OCI-LY3 (cell line): ENCODE results near the gene CASS4.

Experiments used
- H2AFZ ChIP-seq: fragments of 200-600, 300-600 bp; shearing (Covaris generic); 2 replicates; pipeline ENCODE4 v1.6.0; 2014; ENCODE audit warnings: antibody characterized with exemption, low read depth, low read length
- H3K27ac ChIP-seq: fragments of 200-600, 300-600 bp; sonication (generic); 2 replicates; pipeline ENCODE4 v1.5.1; 2014; ENCODE audit warnings: mild to moderate bottlenecking, low read length, moderate library complexity, mixed read lengths
- H3K27me3 ChIP-seq: fragments of 200-600, 300-600 bp; sonication (generic); 2 replicates; pipeline ENCODE4 v1.6.1; 2014; ENCODE audit warnings: low read depth, low read length, mixed read lengths
- H3K36me3 ChIP-seq: fragments of 200-600, 300-600 bp; sonication (generic); replicated peaks from 2 replicates; pipeline ENCODE3; 2014; ENCODE audit warnings: low read depth, low read length, mixed read lengths
- H3K4me1 ChIP-seq: fragments of 300-600, 200-600 bp; sonication (generic); 2 replicates; pipeline ENCODE4 v1.6.1; 2014; ENCODE audit warnings: low read length, mixed read lengths
- H3K4me2 ChIP-seq: fragments of 200-600, 300-600 bp; sonication (generic); 2 replicates; pipeline ENCODE4 v1.6.1; 2014; ENCODE audit warnings: low read length, mixed read lengths
- H3K4me3 ChIP-seq: fragments of 300-600, 200-600 bp; sonication (generic); 2 replicates; pipeline ENCODE4 v1.5.1; 2014; ENCODE audit warnings: antibody characterized with exemption, mild to moderate bottlenecking, low read length, moderate library complexity
- H3K79me2 ChIP-seq: fragments of 300-600, 200-600 bp; shearing (Covaris generic); 2 replicates; pipeline ENCODE4 v1.6.1; 2014; ENCODE audit warnings: mild to moderate bottlenecking, low read length, mixed read lengths
- H3K9ac ChIP-seq: fragments of 300-600, 200-600 bp; shearing (Covaris generic); 2 replicates; pipeline ENCODE4 v1.6.0; 2014; ENCODE audit warnings: mild to moderate bottlenecking, low read length, moderate library complexity
- H3K9me3 ChIP-seq: fragments of 200-600, 300-600 bp; shearing (Covaris generic); 2 replicates; pipeline ENCODE4 v1.6.1; 2014; ENCODE audit warnings: low read length, mixed read lengths; ENCODE audit not compliant: insufficient read depth
- H4K20me1 ChIP-seq: fragments of 200-600, 300-600 bp; sonication (generic); 2 replicates; pipeline ENCODE4 v1.6.1; 2016; ENCODE audit warnings: low read length, mixed read lengths; ENCODE audit not compliant: insufficient read depth
- CTCF ChIP-seq: fragments of 200-600, 300-600 bp; sonication (generic); IDR thresholded peaks from 2 replicates; pipeline ENCODE4 v1.5.1; 2014; ENCODE audit warnings: antibody characterized with exemption, low read length, low read depth
- EZH2phosphoT487 ChIP-seq: fragments of 200-600 bp; shearing (Covaris generic); IDR thresholded peaks from 2 replicates; pipeline ENCODE4 v1.6.1; 2018; ENCODE audit warnings: antibody characterized with exemption, mixed run types, low read depth

Gene CASS4

GRCh38 chr20:56463428-56463827, 51.4 kb downstream of the CASS4 start:
- no peak overlapping the region for H3K4me2 ChIP-seq
- no peaks in the 10 kb centered on the region for H4K20me1 ChIP-seq
- peaks cover under 1% of the 10 kb centered on the region; the same call in 1 of the 2 replicates for H3K79me2 ChIP-seq
- H3K4me1 ChIP-seq = peaks cover 35% of the 10 kb centered on the region
- H3K9ac ChIP-seq = no peak overlapping the region
- no peaks in the 10 kb centered on the region for H3K9me3 ChIP-seq
- no peaks in the 10 kb centered on the region for H3K36me3 ChIP-seq
- H3K27me3 ChIP-seq = no peaks in the 10 kb centered on the region
- H3K27ac ChIP-seq = no peak overlapping the region
- no peak overlapping the region for H2AFZ ChIP-seq
- no peak for TF ChIP-seq CTCF
- no peak for TF ChIP-seq EZH2phosphoT487
- H3K4me3 ChIP-seq = no peak overlapping the region

GRCh38 chr20:56465997-56466396, 53.9 kb downstream of the CASS4 start:
- Histone ChIP-seq H3K9ac (peak overlapping the region; percentile 73), H3K36me3 (peaks cover 11% of the 10 kb centered on the region), H3K4me3 (peak overlapping the region; percentile 59), H3K27ac (peak overlapping the region; percentile 95), H3K4me1 (peaks cover 47% of the 10 kb centered on the region), H4K20me1 (no peaks in the 10 kb centered on the region), H2AFZ (peak overlapping the region; percentile 80), H3K27me3 (no peaks in the 10 kb centered on the region), H3K79me2 (peaks cover 26% of the 10 kb centered on the region), H3K4me2 (peak overlapping the region; percentile 80), H3K9me3 (no peaks in the 10 kb centered on the region)
- no peak for TF ChIP-seq CTCF

GRCh38 chr20:56467968-56468315, 55.9 kb downstream of the CASS4 start:
- Histone ChIP-seq H3K4me2 (peak overlapping the region; percentile 84), H4K20me1 (no peaks in the 10 kb centered on the region), H3K36me3 (peaks cover 14% of the 10 kb centered on the region), H3K4me1 (peaks cover 47% of the 10 kb centered on the region), H3K4me3 (peak overlapping the region; percentile 87), H3K27ac (peak overlapping the region; percentile 95), H3K27me3 (no peaks in the 10 kb centered on the region), H3K79me2 (peaks cover 41% of the 10 kb centered on the region), H2AFZ (no peak overlapping the region; the same call in 1 of the 2 replicates), H3K9me3 (no peaks in the 10 kb centered on the region), H3K9ac (peak overlapping the region; percentile 61)
- TF ChIP-seq CTCF = no peak
- no peak for TF ChIP-seq EZH2phosphoT487

GRCh38 chr20:56468316-56469076, 56.4 kb downstream of the CASS4 start, which contains the start of gene RTF2:
Gene RTF2, plus strand, starts transcription at chr20:56468627. Its CDS starts 71 bp downstream, at chr20:56468698.
- no peaks in the 10 kb centered on the region for H3K27me3 ChIP-seq
- peak within 1 kb of the TSS; percentile 95 for H3K4me2 ChIP-seq
- H4K20me1 ChIP-seq = no peaks in the 10 kb centered on the region
- H3K36me3 ChIP-seq = peaks cover 20% of the 10 kb centered on the region
- peaks cover 41% of the 10 kb centered on the region for H3K79me2 ChIP-seq
- peak within 1 kb of the TSS; percentile 87 for H3K4me3 ChIP-seq
- H3K9me3 ChIP-seq = no peaks in the 10 kb centered on the region
- peak within 1 kb of the TSS; percentile 8; the same call in 1 of the 2 replicates for H2AFZ ChIP-seq
- peaks cover 44% of the 10 kb centered on the region for H3K4me1 ChIP-seq
- H3K9ac ChIP-seq = peak within 1 kb of the TSS; percentile 78
- no peak for TF ChIP-seq EZH2phosphoT487
- no peak for TF ChIP-seq CTCF
- peak within 1 kb of the TSS; percentile 95 for H3K27ac ChIP-seq
